ENCODE data around the gene POLR1A.
A peak's percentile ranks its signal among the peaks of the same experiment; 100 is the strongest.

POLR1A gene

DNA sequence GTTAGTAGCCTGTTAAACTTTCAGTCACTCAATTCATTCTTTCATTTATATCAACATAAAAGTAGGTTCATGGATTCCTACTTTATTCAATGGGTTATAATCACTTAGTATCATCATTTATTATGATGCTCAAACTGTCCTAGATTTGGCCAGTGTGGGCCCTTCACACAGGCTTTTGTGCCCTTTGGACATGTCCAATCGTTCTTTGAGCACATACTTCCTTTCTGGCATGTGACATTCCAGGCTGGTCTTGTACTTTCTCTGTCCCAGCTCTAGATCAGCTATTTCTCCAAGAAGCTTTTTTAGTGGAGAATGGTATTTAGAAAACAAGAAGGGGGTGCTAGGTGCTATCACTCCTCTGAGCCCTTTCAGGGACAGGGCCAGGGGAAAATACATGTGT, 11.5 kb downstream of the POLR1A start:
- no peak for DNase-seq

DNA sequence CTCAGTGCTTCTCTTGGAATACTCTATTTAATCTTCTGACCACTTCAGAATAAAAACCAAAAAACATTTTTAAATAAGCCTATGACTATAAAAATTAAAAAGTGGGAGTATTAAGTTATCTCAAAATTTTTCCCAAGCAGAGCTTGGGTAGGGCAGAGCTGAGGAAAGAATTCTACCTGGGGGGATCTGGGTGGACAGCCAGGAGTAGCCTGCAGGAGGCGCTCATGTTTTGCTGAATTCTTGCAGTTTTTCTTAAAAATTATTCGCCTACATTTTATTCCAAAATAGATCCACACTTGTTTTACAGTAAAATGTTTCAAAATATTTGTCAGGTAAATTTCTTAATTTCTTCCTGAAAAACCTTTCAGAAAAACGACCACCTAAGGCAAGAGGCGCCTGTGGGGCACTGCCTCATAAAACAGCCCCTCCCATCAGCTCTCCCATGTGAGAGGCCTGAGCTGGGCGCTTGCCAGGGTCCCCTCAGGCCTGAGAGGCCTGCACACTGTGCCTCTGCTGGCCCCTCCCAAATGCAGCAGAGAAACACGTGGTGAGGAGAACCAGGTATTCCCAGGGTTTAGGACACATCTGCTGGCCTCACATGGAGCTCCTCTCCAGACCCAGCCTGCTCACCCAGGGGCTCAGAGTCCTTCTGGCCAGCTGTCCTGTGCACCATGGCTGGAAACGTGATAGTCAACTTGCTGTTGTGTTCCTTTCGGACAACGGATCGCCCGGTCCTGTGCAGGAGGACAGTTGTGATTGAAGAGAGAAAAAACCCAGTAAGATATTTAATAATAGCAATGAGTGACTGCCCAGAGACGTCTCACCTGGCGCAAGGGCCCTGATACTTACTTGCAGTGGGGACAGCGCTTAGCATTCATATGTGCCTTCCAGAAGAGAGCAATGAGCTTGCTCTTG, 17.5 kb downstream of the POLR1A start:
- no peak for DNase-seq

DNA sequence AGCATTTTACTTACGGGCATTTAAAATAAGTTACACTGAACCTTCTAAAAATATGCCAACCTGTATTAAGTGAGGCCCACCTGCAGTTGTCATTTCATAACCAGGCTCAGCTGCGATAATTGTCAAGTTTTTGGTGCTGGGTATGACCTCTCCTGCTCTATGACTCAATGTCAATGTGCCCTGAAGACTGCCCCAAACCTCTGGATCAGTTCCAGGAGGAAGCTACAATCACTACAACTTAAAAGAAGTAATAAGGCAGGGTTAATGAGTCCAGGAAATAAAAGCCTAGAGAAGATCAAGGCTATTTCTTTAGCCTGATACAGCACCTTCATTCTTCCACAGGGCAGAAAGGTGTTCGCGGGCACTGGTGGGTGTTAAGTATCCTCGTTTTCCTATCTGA, 22.9 kb downstream of the POLR1A start:
- no peak for DNase-seq

DNA sequence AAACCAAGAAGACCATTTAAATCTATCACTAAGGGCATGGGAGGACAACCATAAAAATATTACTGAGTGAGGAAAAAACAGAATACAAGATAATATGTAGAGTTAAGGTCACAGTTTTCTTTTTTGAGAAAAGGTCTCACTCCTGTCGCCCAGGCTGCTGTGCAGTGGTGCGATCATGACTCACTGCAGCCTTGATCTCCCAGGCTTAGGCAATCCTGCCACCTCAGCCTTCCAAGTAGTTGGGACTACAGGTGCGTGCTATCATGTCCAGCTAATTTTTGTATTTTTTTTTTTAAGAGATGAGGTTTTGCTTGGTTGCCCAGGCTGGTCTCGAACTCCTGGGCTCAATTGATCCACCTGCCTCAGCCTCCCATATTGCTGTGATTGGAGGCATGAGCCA, 24.0 kb downstream of the POLR1A start:
- no peak for DNase-seq

DNA sequence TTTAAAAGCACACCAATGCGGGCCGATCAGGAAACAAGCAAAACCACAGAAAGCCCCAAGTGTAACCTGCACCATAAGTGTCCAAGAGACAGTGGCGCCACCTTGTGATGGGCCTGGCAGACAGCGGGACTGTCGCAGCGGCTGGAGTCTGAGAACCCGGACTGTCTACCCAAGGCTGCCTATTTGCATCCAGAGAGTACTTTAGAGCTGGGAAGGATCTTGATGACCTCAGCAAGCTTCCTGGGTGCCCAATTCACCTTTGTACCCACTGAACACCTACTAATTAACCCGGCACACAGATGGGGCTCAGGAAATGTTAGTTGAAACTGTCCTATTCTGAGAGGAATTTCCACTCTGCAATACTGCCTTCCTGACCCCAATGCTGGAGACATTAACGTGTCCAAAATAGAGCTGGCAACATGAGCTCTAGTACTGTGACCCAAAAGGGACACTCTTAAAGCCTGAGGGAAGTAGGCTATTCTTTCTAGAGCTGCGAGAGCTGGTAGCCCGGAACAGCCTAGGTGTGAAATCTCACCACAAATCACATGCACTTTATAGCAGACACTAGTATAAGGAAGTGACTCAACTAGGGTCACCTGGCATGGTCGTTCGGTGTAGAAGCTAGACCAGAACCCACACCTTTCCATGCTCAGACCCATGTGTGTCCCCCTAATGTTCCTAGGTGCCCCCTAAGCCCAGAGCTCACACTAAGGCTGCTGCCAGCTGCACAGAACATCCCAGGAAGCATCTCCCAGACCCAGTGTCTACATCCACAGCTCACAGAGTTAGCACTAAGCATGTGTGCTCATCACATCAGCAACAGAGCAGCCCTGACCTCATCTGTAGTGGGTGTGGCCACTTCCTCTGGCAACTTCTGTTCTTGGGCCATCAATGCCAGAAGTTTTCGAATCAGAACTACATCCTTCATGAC, 25.4 kb downstream of the POLR1A start:
- DNase-seq = peak; percentile 80

DNA sequence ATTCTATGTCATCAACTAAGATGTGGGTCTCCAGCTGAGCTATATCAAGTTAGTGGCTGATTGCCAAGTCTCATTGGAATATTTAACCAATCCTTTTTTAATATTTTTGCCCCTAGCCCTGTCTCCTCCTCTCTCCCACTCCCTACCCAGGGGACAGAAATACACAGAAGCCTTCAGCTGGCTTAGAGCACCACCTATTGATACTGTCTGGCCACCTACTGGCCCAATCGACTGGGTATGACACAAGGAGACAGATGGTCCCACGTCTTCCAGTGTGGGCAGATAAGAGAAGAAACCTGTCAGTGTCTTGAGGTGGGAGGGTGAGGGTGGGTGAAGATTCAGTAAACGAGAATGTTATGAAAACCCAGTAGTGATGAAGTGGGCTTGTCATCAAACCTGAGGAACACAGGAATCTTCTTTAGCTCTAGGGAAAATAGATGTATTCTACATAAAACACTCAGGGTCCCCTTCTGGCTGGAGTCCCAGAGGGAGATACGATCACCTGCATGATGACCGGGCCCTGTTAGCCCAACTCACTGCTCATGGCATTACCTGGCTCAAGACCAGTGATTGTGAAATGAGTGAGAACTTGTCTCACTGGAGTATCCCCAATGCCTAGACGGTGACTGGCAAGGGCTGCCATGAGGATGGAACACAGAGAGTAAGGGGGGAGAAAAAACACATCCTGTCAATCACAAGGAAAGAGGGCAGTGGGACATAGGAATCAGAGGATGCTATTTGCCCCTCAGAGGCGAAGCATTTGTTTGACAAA, 26.7 kb downstream of the POLR1A start:
- peak; percentile 21 for DNase-seq

DNA sequence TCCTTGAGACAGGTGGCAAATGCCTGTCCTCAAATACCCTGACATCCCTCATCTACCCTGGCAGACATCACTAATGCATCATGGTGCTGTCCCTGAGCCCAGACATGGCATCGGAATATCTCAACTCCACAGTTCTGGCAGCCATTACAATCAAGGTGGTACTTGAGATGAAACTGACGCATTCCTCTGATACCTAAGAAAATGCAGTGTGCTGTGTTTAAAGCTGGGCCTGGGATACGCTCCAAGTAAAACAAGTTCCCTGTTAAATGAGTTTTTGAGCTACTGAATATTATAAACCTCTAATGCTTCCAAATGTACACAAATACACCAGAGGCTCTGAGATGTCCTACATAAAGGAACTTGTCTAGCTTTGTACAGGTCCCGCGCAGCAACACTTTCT, 29.8 kb downstream of the POLR1A start:
- DNase-seq = no peak

DNA sequence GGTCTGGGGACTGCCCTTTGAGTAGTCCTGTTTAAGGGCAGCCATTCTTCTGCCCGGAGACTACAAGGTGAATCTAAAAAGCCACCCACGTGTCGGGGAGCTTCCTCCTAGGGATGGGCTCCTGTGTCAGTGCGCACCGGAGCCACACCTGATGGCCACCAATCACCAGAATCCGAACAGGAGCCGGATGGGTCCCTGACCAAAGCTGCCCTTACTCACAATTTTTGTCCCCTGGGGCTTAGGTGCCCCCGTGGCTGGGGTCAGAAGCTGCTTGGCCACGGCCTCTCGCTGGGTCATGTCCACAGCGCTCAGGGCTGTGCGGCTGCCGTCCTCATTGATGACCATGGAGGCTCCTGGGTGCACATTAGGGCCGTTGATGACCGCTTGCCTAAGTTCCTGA, 30.9 kb downstream of the POLR1A start:
- no peak for DNase-seq

DNA sequence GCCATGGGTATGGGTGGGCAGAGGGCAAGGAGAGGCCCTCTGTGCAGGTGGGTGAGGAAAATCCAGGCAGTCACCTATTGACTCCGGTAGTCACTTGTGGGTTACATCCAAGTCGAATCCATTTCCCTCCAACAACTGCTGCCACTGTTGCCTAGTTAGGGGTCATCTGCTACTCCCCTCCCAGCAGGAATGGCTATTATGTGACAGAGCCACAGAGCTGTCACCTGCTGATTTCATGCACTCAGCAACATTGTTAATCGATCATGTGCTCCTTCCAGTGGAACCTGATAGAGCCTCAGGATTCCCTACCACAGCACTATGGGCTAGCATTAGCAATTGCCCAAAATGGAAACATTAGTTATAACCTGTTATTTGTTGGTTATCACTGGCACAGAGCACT, 31.4 kb downstream of the POLR1A start:
- DNase-seq = no peak

DNA sequence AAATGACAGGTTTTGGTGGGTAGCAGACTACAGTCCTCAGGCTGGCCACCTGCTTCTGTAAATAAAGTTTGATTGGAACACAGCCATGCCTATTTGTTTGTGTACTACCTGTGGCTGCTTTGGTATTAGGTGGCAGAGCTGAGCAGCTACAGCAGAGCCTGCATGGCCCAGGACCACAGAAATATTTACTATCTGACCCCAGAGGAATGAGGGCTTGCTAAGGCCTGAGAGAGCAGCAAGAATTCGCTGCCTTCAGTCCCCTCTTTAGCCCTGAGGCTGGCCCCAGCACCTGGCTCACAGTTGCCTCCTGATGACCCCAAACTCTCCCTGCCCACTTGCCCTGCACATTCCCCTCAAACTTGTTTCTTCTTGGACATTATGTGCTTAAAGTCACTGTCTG, 32.5 kb downstream of the POLR1A start:
- DNase-seq = no peak

DNA sequence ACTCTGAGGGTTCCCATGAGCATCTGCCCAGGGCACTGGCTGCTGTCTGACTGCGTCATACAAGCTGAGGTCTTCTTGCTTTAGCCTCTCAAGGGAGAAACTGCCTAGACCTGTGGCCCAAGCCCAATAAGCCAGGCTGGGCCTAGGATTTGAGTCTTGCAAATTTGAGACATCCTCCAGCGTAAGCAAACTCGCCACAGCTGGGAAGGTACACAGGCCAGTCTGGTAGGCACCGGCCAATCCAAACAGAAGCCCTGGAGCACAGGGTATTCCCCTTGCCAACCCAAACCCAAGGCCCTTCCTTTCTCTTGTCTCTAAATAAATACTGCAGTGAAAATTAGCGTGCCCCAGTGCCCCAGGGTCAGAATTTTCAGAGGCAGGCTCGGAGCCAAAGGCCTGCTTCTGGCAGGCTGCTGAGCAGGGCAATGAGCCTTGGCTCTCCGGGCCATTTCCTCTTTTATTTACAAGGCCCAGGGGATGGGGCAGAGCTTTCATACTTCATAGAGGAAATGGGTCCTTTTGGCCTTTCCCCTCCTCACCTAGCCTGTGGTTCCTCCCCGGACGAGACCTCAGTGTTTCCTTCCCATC, 33.3 kb downstream of the POLR1A start:
- no peak for DNase-seq

DNA sequence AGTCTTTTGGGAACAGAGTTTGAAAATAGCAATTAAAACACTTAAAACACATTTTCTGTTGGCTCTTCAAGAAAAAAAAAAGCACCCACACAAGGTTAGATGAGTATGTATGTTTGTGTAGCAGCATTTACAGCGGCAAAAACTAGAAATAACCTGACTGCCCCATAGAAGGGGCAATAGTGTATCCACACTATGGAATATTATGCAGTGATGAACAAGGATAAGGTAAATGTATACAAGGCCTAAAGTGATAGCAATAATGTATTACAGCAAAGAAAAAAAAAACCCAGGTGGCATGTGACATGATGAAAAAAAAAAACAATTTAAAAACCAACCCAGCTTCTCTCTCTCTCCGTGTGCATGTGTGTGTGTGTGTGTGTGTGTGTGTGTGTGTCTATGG, 34.8 kb downstream of the POLR1A start:
- DNase-seq = no peak

DNA sequence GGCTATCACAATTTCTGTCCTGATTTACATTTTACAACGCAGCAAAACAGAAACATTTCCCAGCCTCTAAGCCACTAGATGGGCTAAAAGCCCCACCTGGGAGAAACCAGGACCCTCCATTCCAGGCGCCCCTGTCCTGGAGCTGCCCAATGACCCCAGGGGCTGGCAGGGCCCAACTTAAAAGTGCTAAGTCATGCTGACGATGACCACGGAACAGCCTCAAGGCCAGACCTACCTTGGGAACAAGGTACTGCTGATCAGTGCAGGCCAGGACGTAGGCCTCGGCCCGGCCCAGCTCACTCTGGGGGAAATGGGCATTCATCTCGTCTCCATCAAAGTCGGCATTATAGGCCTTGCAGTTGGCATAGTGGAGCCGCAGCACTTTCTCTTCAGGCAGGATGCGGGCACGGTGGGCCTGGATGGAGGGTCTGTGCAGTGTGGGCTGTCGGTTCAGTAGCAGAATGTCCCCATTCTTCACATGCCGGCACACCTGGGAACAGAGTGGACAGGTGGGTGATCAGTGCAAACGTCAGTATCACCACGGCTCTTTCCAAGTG, 35.8 kb downstream of the POLR1A start:
- no peak for DNase-seq

DNA sequence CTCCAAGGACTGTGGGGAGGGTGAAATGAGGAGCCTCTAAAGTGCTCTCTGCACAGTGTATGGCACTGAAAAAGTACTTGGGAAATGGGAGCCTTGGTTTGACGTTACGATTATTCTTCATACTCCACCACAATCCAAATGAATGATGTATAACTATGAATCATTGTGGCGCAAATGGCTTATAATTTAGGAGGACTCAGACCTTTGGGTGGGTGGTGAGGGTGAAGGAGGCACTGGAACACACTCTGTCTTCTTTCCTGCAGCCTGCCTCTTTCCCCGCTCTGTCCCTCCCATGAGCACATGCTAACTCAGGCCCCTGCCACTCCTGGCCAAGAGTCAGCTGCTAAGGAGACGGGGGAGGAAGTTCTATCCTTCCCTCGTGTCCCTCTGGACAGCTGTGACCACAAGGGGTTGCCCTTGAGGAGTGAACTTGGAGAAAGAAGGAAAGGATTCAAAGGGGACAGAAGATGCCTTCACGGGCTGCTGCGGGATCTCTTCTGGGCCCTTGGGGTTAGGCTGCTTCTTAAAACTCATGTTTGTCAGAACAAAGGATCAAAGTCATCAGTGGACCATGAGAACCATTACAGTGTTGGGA, 36.5 kb downstream of the POLR1A start:
- DNase-seq = no peak

DNA sequence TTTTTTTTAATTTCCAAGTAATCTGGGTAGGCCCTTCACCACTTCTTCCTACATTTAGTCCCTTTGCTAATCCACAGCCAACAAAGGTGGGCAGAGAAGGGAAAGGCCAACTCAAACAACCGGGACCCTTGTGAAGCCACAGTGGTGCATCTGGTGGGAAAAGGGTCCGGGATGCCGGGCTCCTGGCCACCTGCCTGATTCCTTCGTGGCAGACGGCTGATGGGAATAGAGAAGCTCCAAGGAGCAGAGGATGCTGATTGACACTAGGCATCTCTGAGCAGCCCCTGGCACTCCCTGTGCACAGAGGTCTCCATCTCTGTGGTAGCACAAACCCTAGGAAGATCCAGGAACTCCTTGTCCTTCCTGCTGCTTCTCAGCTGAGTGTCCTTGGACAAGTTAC, 37.0 kb downstream of the POLR1A start:
- DNase-seq = no peak

DNA sequence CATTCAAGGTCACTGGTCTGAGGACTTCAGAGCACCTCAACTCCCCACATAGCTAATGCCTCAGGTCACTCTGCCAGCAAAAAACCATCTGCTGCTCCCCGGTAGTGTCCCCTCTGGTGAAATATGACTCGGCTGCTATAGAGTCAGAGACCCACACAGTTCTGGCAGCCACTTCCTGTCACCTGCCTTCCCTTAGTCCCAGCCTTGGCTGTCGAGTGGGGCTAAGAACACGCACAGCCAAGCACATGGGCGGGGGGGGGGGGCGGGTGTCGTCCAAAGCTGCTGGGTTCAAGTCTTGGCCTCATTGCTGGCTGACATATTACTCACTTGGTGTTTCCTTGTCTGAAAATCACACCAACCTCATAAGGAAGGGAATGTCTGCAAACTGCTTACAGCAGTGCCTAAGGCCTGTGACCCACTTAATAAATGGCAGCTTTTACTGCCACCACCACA, 37.5 kb downstream of the POLR1A start:
- peak; percentile 60 for DNase-seq

DNA sequence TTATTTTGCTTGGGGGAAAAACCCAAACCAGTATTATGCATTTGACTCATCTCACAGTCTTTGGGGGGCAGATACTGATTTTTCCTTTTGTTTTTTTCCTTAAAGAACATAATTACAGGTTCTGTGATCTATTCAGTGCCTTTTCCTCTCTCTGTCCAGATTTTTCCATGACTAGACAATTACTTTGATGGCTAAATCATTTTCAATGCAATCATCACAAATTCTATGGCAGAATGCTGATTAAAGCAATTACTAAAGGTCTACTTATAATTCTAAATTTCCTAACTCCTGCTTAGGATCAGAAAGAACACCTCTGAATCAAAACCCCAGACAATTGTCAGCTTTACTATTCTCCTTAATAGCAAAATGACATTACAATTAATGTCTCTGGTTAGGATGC, 38.8 kb downstream of the POLR1A start:
- no peak for DNase-seq

DNA sequence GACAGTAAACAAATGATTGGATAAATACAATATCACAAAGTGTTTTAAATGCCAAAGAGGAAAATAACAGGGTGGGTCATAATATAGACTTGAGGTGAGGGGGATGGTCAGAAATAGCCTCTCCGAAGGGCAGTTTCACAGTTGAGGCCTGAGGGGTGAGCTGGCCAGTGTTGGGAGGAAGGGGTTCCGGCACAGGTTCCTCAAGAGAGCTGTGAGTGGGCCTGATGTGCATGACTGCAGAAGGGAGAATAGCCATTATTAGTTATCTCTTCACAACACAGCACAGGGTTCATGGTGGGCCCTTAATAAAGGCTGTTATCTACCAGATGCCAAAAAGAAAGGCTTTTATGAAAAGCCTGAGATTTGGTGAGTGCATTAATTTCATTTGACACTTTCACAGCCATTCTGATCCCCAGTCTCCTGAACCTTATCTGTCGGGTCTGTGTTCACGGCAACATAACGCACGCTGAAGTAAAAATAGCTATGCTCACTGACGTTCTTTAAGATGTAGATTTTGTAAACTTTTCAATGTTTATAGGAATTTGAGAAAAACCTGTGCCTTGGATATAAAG, 39.6 kb downstream of the POLR1A start:
- no peak for DNase-seq

DNA sequence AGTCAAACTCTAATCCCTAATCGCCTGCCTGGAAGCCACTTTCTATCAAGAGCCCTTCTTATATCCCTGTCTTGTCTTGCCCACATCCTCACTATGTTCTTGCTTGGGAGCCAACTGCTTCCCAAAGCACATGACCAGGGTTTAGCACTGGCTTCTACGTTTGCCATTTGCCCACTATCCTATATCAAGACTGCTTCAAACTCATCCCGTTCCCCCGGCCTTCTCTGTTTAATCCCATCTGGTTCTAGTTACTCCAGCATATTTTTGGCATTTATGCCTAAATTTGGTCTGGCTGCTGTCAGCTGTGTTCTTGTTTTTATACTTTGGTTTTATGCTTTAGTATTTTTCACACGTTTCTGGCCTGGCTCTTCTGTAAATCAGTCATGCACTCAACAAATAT, 40.2 kb downstream of the POLR1A start:
- DNase-seq = no peak

DNA sequence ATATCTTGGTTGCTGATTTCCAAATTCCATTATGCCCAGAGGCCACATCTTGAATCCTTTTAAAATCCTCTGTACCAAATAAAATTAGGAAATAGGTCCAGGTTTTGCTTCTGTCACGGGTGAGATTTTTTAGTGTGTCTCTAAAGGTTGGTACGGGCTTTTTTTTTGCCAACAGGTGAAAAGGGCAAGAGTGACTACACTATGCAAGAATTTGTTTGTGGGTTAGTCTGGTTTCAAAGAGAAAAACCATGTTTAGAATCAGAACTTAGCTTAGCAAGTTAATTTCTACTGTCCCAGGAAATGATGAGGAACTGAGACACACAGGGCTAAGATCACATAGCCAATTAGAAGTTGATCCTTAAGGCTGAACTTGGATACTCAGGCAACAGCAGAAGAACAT, 41.7 kb downstream of the POLR1A start:
- no peak for DNase-seq

DNA sequence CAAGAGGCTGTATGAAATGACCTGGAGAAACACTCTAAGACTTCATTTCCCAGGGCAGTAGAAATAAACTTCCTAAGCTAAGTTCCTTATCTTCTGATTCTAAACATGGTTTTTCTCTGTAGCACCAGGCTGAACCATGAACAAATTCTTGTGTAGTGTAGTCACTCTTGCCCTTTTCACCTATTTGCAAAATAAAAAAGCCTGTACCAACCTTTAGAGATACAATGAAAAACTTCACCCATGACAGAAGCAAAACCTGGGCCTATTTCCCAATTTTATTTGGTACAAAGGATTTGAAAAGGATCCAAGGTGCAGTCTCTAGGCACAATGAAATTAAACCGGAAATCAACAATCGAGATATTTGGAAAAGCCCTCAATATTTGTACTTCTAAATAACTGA, 43.6 kb downstream of the POLR1A start:
- DNase-seq = no peak

Measured in activated CD4-positive, alpha-beta T cell treated with anti-CD3 and anti-CD28 coated beads, Interleukin-2, Interleukin-6, amounts not matched to agents 100 ng/mL and 50 ng/mL, durations not matched to agents 16 hours and 8 hours (primary cell).